Ectodermal cell (in vitro differentiated cells): ENCODE results near the gene ANKRD44.

Experiments used
- H3K27ac ChIP-seq: 2 replicates; pipeline ENCODE4 v1.7.0; 2013; ENCODE audit warnings: mild to moderate bottlenecking, low read depth, low read length; ENCODE audit not compliant: insufficient read depth, poor library complexity, severe bottlenecking
- H3K27me3 ChIP-seq: 2 replicates; pipeline ENCODE4 v1.7.0; 2013; ENCODE audit warnings: mild to moderate bottlenecking, low read length; ENCODE audit not compliant: insufficient read depth, control insufficient read depth, poor library complexity, severe bottlenecking
- H3K36me3 ChIP-seq: one replicate; pipeline ENCODE4 v1.7.0; 2013; ENCODE audit warnings: low read length; ENCODE audit not compliant: control insufficient read depth, insufficient read depth
- H3K4me1 ChIP-seq: one replicate; pipeline ENCODE4 v1.7.0; 2013; ENCODE audit warnings: low read length; ENCODE audit not compliant: control insufficient read depth, insufficient read depth
- H3K4me3 ChIP-seq: 2 replicates; pipeline ENCODE4 v1.7.0; 2013; ENCODE audit warnings: low read depth, low read length, control low read depth; ENCODE audit not compliant: insufficient read depth
- H3K9me3 ChIP-seq: 2 replicates; pipeline ENCODE4 v1.7.0; 2013; ENCODE audit warnings: mild to moderate bottlenecking, low read length, moderate library complexity; ENCODE audit not compliant: control insufficient read depth
- WGBS, 2 experiments: methylation state at CpG; one replicate each; pipeline ENCODE4 v1.1.7; 2013; ENCODE audit warnings: missing lambda C conversion rate in 2 of 2; 5-methylcytosine and 5-hydroxymethylcytosine counted together

ANKRD44 gene

GRCh38 chr2:197200051-197200761 is 110.4 kb downstream of the ANKRD44 start:
- H3K9me3 ChIP-seq: no peaks in the 10 kb centered on the region
- H3K27me3 ChIP-seq: no peaks in the 10 kb centered on the region
- WGBS, 2 experiments: 72 to 79% methylated on average over 3 of the region's 3 CpGs
- no peak overlapping the region for H3K27ac ChIP-seq
- no peaks in the 10 kb centered on the region for H3K4me1 ChIP-seq
- no peak overlapping the region for H3K4me3 ChIP-seq
- no peaks in the 10 kb centered on the region for H3K36me3 ChIP-seq

GRCh38 chr2:197198890-197199289 is 111.7 kb downstream of the ANKRD44 start:
- Histone ChIP-seq H3K9me3 (no peaks in the 10 kb centered on the region), H3K27me3 (no peaks in the 10 kb centered on the region), H3K4me1 (no peaks in the 10 kb centered on the region), H3K4me3 (no peak overlapping the region), H3K27ac (no peak overlapping the region), H3K36me3 (no peaks in the 10 kb centered on the region)
- WGBS, 2 experiments: 89 to 91% methylated on average over 11 to 12 of the region's 12 CpGs

GRCh38 chr2:197197895-197198311 is 112.7 kb downstream of the ANKRD44 start:
- H3K9me3 ChIP-seq: no peaks in the 10 kb centered on the region
- H3K27ac ChIP-seq: no peak overlapping the region
- H3K36me3 ChIP-seq: no peaks in the 10 kb centered on the region
- H3K4me3 ChIP-seq: no peak overlapping the region
- 92 to 94% methylated on average over 4 of the region's 4 CpGs for WGBS, 2 experiments
- H3K4me1 ChIP-seq: no peaks in the 10 kb centered on the region
- H3K27me3 ChIP-seq: no peaks in the 10 kb centered on the region

GRCh38 chr2:197196541-197197180 is 113.9 kb downstream of the ANKRD44 start:
- Histone ChIP-seq H3K27me3 (no peaks in the 10 kb centered on the region), H3K4me3 (no peak overlapping the region), H3K27ac (no peak overlapping the region), H3K4me1 (no peaks in the 10 kb centered on the region), H3K9me3 (no peaks in the 10 kb centered on the region), H3K36me3 (no peaks in the 10 kb centered on the region)
- WGBS, 2 experiments: 13 to 19% methylated on average over 1 of the region's 2 CpGs

- 93 to 96% methylated on average over 3 of the region's 3 CpGs for WGBS, 2 experiments
- H3K9me3 ChIP-seq: no peaks in the 10 kb centered on the region
These were observed 115.1 kb downstream of the ANKRD44 start for GRCh38 chr2:197195518-197195917.

GRCh38 chr2:197191940-197192322 is 118.6 kb downstream of the ANKRD44 start:
- no peaks in the 10 kb centered on the region for H3K36me3 ChIP-seq
- no peaks in the 10 kb centered on the region for H3K27me3 ChIP-seq
- H3K27ac ChIP-seq: no peak overlapping the region
- no peak overlapping the region for H3K4me3 ChIP-seq
- H3K9me3 ChIP-seq: no peaks in the 10 kb centered on the region
- WGBS, 2 experiments: 84 to 94% methylated on average over 2 of the region's 2 CpGs
- H3K4me1 ChIP-seq: peaks cover 6% of the 10 kb centered on the region

More at GRCh38 chr2:197195518-197195917, 115.1 kb downstream of the ANKRD44 start:
- H3K27me3 ChIP-seq: no peaks in the 10 kb centered on the region
- H3K36me3 ChIP-seq: no peaks in the 10 kb centered on the region
- no peak overlapping the region for H3K4me3 ChIP-seq
- no peaks in the 10 kb centered on the region for H3K4me1 ChIP-seq
- no peak overlapping the region for H3K27ac ChIP-seq

GRCh38 chr2:197191177-197191939 is 119.2 kb downstream of the ANKRD44 start:
- no peak overlapping the region for H3K27ac ChIP-seq
- H3K4me3 ChIP-seq: no peak overlapping the region
- H3K9me3 ChIP-seq: no peaks in the 10 kb centered on the region
- H3K36me3 ChIP-seq: no peaks in the 10 kb centered on the region
- H3K4me1 ChIP-seq: peaks cover 6% of the 10 kb centered on the region
- no peaks in the 10 kb centered on the region for H3K27me3 ChIP-seq
- 64 to 71% methylated on average over 4 of the region's 4 CpGs for WGBS, 2 experiments

- no peaks in the 10 kb centered on the region for H3K27me3 ChIP-seq
- peaks cover 8% of the 10 kb centered on the region for H3K4me1 ChIP-seq
- H3K4me3 ChIP-seq: no peak overlapping the region
- no peaks in the 10 kb centered on the region for H3K36me3 ChIP-seq
- H3K27ac ChIP-seq: no peak overlapping the region
- 80 to 92% methylated on average over 2 to 3 of the region's 3 CpGs for WGBS, 2 experiments
- H3K9me3 ChIP-seq: no peaks in the 10 kb centered on the region
These were observed 120.5 kb downstream of the ANKRD44 start for GRCh38 chr2:197190100-197190432.

- Histone ChIP-seq H3K36me3 (no peaks in the 10 kb centered on the region), H3K27ac (no peak overlapping the region), H3K4me1 (peaks cover 12% of the 10 kb centered on the region), H3K9me3 (no peaks in the 10 kb centered on the region), H3K4me3 (no peak overlapping the region), H3K27me3 (no peaks in the 10 kb centered on the region)
- whole genome bisulfite sequencing, 2 experiments: 73 to 83% methylated on average over 10 of the region's 10 CpGs
These were observed 121.0 kb downstream of the ANKRD44 start for GRCh38 chr2:197189426-197190099.

GRCh38 chr2:197185676-197186075 is 124.9 kb downstream of the ANKRD44 start:
- Histone ChIP-seq H3K9me3 (no peaks in the 10 kb centered on the region), H3K4me3 (no peak overlapping the region), H3K27ac (no peak overlapping the region), H3K36me3 (no peaks in the 10 kb centered on the region), H3K27me3 (no peaks in the 10 kb centered on the region), H3K4me1 (peaks cover 12% of the 10 kb centered on the region)
- 92 to 100% methylated on average over 1 of the region's 1 CpG for whole genome bisulfite sequencing, 2 experiments
